ENCODE data around the gene PCBP3.

GRCh38 chr21:45945066-45945867 lies 301.7 kb downstream of the PCBP3 start:
- no peak for TF ChIP-seq CTCF (IDR thresholded peaks at IDR 0.05)
- TF ChIP-seq POLR2A (IDR thresholded peaks at IDR 0.05): no peak
- no peak for TF ChIP-seq POLR2AphosphoS5 (IDR thresholded peaks at IDR 0.05)
